Small intestine (tissue), 16 donors: ENCODE results near the gene SERPINB1. TPM values are rescaled to one million over a fixed set of nuclear protein-coding genes. Genes with fewer than 3 reads are reported as not detected.
A peak's percentile ranks its signal among the peaks of the same experiment; 100 is the strongest.

ENCODE experiments used
- DNase-seq, 2 donors: peaks; one replicate each; pipeline versions ENCODE4 v3.0.0 to v3.0.0-alpha.2; 2013
- FAIRE-seq: peaks from 2 replicates; lab custom pipeline; 2012; peaks lifted over from hg19 to GRCh38; lab: Jason Lieb, UNC
- H3K27ac ChIP-seq, 3 donors: one replicate each; pipeline ENCODE4 v1.5.1; 2013; ENCODE audit warnings: low read length in 2 of 3, mild to moderate bottlenecking in 2 of 3, control low read depth in 1 of 3, inconsistent platforms in 1 of 3, low read depth in 1 of 3, moderate library complexity in 1 of 3
- H3K27me3 ChIP-seq, 3 donors: one replicate each; pipeline ENCODE4 v1.6.1; 2013; ENCODE audit warnings: low read length in 3 of 3, inconsistent platforms in 1 of 3; ENCODE audit not compliant: control insufficient read depth in 3 of 3, insufficient read depth in 3 of 3
- H3K36me3 ChIP-seq, 3 donors: one replicate each; pipeline ENCODE4 v1.6.1; 2013; ENCODE audit warnings: low read length in 3 of 3, inconsistent platforms in 1 of 3, low read depth in 1 of 3, mild to moderate bottlenecking in 1 of 3, moderate library complexity in 1 of 3; ENCODE audit not compliant: control insufficient read depth in 3 of 3, insufficient read depth in 2 of 3
- H3K4me1 ChIP-seq, 3 donors: one replicate each; pipeline ENCODE4 v1.6.1; 2013; ENCODE audit warnings: low read length in 2 of 3, inconsistent platforms in 1 of 3, low read depth in 1 of 3, mild to moderate bottlenecking in 1 of 3, moderate library complexity in 1 of 3; ENCODE audit not compliant: control insufficient read depth in 3 of 3, insufficient read depth in 2 of 3
- H3K4me3 ChIP-seq, 3 donors: one replicate each; pipeline ENCODE4 v1.5.1; 2013; ENCODE audit warnings: low read length in 3 of 3, control low read depth in 1 of 3, inconsistent platforms in 1 of 3, low read depth in 1 of 3, mild to moderate bottlenecking in 1 of 3, moderate library complexity in 1 of 3
- H3K9me3 ChIP-seq, 2 donors: one replicate each; pipeline ENCODE4 v1.6.1; 2013; ENCODE audit warnings: low read depth in 1 of 2, low read length in 1 of 2; ENCODE audit not compliant: control insufficient read depth in 2 of 2, insufficient read depth in 1 of 2
- WGBS, 3 donors: extraction: QIAGEN DNeasy Blood & Tissue Kit; methylation state at CpG; one replicate each; pipeline ENCODE4 v1.1.7; 2013; 5-methylcytosine and 5-hydroxymethylcytosine counted together
- long read RNA-seq, 10 donors: transcript quantifications; one replicate each; lab custom pipeline, GENCODE V29; 2026
- polyA plus RNA-seq, 4 donors: library from polyadenylated mRNA; stranded (reverse) in 3 of 4; unstranded in 1 of 4; fragments of 200-250 nt in 3 of 4; fragments of 120-200 nt in 1 of 4; gene quantifications; one replicate each; pipeline versions ENCODE4 v1.2.1 to v1.2.3, GENCODE V29; 2013
- donor health status: healthy with polysubstance abuse.
- donor health status: control.
- donor health status: control.
- donor health status: Bipolar disorder and iron deficiency.
- donor health status: healthy.

The SERPINB1 gene
- polyA plus RNA-seq: 100 to 1,000 TPM; 116 to 226 (median 161) TPM
- long read RNA-seq, donor 1, transcript SERPINB1-201 (7 exons, 2,619 nt): major isoform, 64 of 135 reads
- long read RNA-seq, donor 1, partial matches to known transcripts: 71 of 135 reads
- long read RNA-seq, donor 1, other reads (novel, unspliced or antisense): 0 of 135 reads
- long read RNA-seq, donor 2, transcript SERPINB1-201 (7 exons, 2,619 nt): major isoform, 24 of 24 reads
- long read RNA-seq, donor 2, partial matches to known transcripts: 0 of 24 reads
- long read RNA-seq, donor 2, other reads (novel, unspliced or antisense): 0 of 24 reads
- long read RNA-seq, donor 3, transcript SERPINB1-201 (7 exons, 2,619 nt): major isoform, 12 of 34 reads
- long read RNA-seq, donor 3, partial matches to known transcripts: 22 of 34 reads
- long read RNA-seq, donor 3, other reads (novel, unspliced or antisense): 0 of 34 reads
- long read RNA-seq, donor 4, partial matches to known transcripts: 0 of 1 reads
- long read RNA-seq, donor 4, other reads (novel, unspliced or antisense): 0 of 1 reads
- long read RNA-seq, donor 5, partial matches to known transcripts: 0 of 3 reads
- long read RNA-seq, donor 5, other reads (novel, unspliced or antisense): 0 of 3 reads
- long read RNA-seq, donor 6, transcript SERPINB1-201 (7 exons, 2,619 nt): major isoform, 41 of 52 reads
- long read RNA-seq, donor 6, partial matches to known transcripts: 11 of 52 reads
- long read RNA-seq, donor 6, other reads (novel, unspliced or antisense): 0 of 52 reads
- long read RNA-seq, donor 7, transcript SERPINB1-201 (7 exons, 2,619 nt): major isoform, 9 of 9 reads
- long read RNA-seq, donor 7, partial matches to known transcripts: 0 of 9 reads
- long read RNA-seq, donor 7, other reads (novel, unspliced or antisense): 0 of 9 reads
- long read RNA-seq, donor 8: 0 reads
- long read RNA-seq, donor 9, transcript SERPINB1-201 (7 exons, 2,619 nt): major isoform, 7 of 7 reads
- long read RNA-seq, donor 9, partial matches to known transcripts: 0 of 7 reads
- long read RNA-seq, donor 9, other reads (novel, unspliced or antisense): 0 of 7 reads
- long read RNA-seq, donor 10, transcript SERPINB1-201 (7 exons, 2,619 nt): major isoform, 29 of 42 reads
- long read RNA-seq, donor 10, partial matches to known transcripts: 13 of 42 reads
- long read RNA-seq, donor 10, other reads (novel, unspliced or antisense): 0 of 42 reads

DNA sequence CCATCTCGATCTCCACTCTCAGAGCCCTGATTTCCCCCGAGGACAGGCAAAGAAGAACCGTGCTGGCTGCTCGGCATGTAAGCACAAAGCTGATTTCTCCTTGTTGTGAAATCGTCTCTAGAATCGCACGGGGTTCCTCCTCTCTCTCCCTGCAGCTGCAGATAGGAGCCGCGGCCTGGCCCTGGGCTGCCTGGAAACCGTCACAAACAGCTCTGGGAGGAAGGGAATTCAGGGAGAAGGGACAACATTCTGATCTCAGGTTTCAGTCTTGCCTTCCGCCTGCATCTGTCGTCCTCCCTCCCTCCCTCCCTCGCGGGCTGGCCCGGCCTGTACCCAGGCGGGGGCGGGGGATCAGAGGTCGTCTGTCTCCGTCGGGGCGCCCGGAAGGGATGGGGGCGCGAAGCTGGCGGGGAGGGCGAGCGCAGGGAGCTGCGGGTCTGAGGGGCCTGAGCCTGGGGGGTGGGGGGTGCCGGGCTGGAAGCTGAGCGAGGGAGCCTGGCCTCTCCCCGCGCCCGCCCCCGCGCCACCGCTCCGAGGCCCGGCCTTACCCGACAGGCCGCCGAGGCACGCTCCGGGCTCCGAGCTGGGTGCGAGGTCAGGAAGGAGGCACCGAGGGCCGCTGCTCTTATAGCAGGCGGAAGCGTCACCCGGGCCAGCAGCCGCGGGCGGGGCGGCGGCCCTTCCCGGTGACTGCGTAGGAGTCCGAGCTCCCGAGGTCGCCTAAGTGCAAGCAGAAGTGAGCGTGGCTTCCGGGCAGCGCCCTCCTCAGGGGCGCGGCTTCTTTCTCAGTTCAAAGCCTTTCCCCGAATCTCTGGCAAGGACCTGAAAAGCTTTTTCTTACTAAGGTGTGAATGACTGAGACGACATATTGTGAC is at the start of gene SERPINB1:
SERPINB1 (minus strand) TSS at position 600 of the 875 bp plus-strand sequence. CDS start 1,277 bp downstream, outside the sequence.
- FAIRE-seq (no peak), DNase-seq (peak; percentile 96 to 97)
- H3K27ac ChIP-seq: peak within 1 kb of the TSS; percentile 86 to 98 (median 97)
- peak within 1 kb of the TSS; percentile 62 to 78 (median 63) for H3K4me3 ChIP-seq
- no peaks in the 10 kb centered on the region for H3K27me3 ChIP-seq
- H3K36me3 ChIP-seq: peaks cover 0 to 15% (median 6%) of the 10 kb centered on the region in 3 donors
- 0 to 1% (median 1%) methylated on average over 37 to 67 of the region's 67 CpGs for WGBS, 3 donors
- no peaks in the 10 kb centered on the region for H3K9me3 ChIP-seq
- H3K4me1 ChIP-seq: peaks cover 0 to 41% (median 7%) of the 10 kb centered on the region in 3 donors

DNA sequence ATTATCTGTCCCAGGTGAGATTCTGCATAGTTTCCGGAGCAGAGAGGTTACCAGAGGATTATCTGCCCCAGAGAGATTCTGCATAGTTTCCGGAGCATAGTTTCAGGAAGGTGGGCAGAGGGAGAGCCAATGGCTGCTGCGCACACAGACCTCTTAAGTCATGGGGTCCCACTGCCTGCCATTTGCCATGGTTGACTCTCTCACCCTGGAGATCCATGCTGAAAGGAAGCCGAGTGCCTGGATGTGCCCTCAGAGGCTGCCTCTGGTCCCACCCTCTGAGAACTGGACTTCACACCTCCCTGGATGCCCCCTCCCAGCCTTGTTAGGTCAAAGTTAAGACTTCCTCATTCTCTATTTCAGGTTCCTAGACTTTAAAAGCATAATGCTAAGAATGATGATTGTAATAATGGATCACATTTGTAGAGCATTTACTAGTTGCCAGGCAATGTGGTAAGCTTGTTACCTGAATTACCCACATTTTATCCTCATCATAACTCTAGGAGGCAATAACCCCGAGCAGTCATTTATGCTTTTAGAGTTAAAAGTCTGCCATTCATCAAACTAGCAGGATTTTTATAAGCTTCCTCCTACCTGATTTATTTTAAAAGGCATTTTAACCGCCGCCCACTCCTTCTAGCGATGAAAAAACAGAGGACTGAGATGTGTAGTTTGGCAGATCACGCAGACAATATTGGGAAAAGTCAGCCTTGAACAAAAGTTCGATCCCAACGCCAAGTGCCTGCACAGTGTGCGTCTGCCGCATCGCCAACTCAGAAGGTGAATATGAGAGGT is 49.5 kb upstream of the SERPINB1 start:
- H3K4me3 ChIP-seq: no peak overlapping the region
- FAIRE-seq (no peak), DNase-seq (peak in 1 of 2 donors; percentile 21)
- H3K36me3 ChIP-seq: peaks cover 0 to 25% (median 2%) of the 10 kb centered on the region in 3 donors
- H3K9me3 ChIP-seq: no peaks in the 10 kb centered on the region
- H3K27me3 ChIP-seq: no peaks in the 10 kb centered on the region
- H3K4me1 ChIP-seq: no peaks in the 10 kb centered on the region
- WGBS, 3 donors: 85 to 89% (median 88%) methylated on average over 14 of the region's 14 CpGs
- peak overlapping the region in 1 of 3 donors; percentile 42 for H3K27ac ChIP-seq

DNA sequence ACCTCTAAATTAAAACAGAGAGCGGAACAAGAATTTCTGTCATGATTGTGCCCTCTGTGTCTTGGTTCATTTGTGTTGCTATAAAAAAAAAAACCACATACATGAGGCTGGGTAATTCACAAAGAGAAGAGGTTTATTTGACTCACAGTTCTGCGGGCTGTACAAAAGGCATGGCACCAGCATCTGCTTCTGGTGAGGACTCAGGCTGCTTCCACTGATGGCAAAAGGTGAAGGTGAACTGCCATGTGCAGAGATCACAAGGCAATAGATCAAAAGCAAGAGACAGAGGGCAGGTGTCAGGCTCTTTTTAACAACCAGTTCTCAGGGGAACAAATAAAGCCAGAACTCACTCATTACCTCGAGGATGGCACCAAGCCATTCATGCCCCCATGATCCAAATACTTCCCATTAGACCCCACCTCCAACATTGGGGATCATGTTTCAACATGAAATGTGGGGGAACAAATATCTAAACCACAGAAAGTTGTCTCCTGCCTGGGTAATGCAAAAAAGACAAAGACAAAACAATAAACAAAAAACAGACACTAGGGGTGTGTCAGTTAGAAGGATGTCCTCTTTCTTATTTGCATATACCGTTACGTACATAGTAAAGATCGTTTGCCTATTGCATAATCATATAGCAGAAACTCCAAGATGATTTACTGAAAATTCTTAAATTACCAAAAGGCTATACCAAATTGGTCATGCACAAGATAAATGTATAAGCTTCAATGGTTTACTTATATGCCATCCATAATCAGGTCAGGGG is 44.5 kb upstream of the SERPINB1 start:
- DNase-seq (no peak), FAIRE-seq (no peak)
- no peak overlapping the region for H3K4me3 ChIP-seq
- 41 to 65% (median 53%) methylated on average over 6 of the region's 6 CpGs for WGBS, 3 donors
- no peaks in the 10 kb centered on the region for H3K9me3 ChIP-seq
- peaks cover 0 to 9% (median 0%) of the 10 kb centered on the region in 3 donors for H3K36me3 ChIP-seq
- no peak overlapping the region for H3K27ac ChIP-seq
- H3K27me3 ChIP-seq: no peaks in the 10 kb centered on the region
- H3K4me1 ChIP-seq: no peaks in the 10 kb centered on the region

DNA sequence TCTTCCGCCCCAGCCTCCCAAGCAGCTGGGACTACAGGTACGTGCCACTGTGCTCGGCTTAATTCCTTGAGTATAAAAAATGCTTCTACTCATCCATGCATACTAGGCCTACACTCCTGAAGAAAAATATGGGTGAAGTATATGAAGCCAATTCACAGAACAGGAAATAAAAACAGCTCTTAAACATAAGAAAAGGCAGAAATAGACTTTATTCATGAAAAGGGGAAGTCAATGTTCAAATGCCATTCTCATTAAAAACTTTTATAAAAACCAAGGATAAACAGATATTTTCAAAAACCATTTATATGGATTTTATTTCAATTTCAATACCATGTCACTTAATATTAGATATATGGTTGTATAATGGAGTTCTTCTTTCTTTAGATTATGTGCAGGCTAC is 43.1 kb upstream of the SERPINB1 start:
- H3K4me3 ChIP-seq: no peak overlapping the region
- H3K36me3 ChIP-seq: peaks cover 0 to 2% (median 0%) of the 10 kb centered on the region in 3 donors
- no peaks in the 10 kb centered on the region for H3K9me3 ChIP-seq
- WGBS, 3 donors: 90 to 97% (median 92%) methylated on average over 3 of the region's 3 CpGs
- FAIRE-seq (no peak), DNase-seq (no peak)
- H3K27me3 ChIP-seq: no peaks in the 10 kb centered on the region
- H3K27ac ChIP-seq: no peak overlapping the region
- H3K4me1 ChIP-seq: no peaks in the 10 kb centered on the region

DNA sequence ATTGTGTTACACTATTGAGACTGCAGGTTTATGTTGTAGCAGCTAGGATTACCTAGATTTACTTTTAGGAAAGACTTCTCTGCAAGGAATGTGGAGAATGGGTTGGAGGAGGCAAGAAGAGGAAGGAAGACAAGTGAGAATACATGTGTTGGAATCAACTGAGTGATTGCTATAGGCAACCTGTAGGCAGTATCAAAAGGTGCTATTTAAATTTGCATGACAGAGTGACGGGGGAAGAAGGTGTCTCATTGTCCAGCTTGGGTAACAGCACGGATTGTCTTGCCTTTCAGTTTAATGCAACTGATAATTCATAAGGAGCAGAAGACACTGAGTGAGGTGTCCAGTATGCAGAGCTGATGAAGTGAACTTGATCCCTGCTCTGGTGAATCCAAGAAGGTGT is 42.0 kb upstream of the SERPINB1 start:
- H3K4me1 ChIP-seq: no peaks in the 10 kb centered on the region
- no peaks in the 10 kb centered on the region for H3K27me3 ChIP-seq
- no peak for FAIRE-seq
- H3K27ac ChIP-seq: no peak overlapping the region
- H3K9me3 ChIP-seq: no peaks in the 10 kb centered on the region
- H3K36me3 ChIP-seq: no peaks in the 10 kb centered on the region
- H3K4me3 ChIP-seq: no peak overlapping the region
- 87 to 97% (median 96%) methylated on average over 2 of the region's 2 CpGs for WGBS, 3 donors
- no peak for DNase-seq

DNA sequence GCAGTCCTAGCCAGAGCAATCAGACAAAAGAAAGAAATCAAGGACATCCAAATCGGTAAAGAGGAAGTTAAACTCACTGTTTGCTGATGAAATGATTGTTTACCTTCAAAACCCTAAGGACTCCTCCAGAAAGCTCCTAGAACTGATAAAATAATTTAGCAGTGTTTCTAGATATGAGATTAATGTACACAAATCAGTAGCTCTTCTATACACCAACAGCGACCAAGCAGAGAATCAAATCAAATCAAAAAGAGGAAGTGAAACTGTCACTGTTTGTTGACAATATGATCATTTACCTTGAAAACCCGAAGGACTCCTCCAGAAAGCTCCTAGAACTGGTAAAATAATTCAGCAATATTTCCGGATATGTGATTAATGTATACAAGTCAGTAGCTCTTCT is 39.8 kb upstream of the SERPINB1 start:
- 16 to 37% (median 17%) methylated on average over 4 of the region's 4 CpGs for WGBS, 3 donors
- no peak overlapping the region for H3K27ac ChIP-seq
- FAIRE-seq: no peak
- no peaks in the 10 kb centered on the region for H3K9me3 ChIP-seq
- H3K4me1 ChIP-seq: peaks cover 3 to 14% (median 5%) of the 10 kb centered on the region in 3 donors
- H3K36me3 ChIP-seq: no peaks in the 10 kb centered on the region
- H3K4me3 ChIP-seq: no peak overlapping the region
- no peak for DNase-seq
- no peaks in the 10 kb centered on the region for H3K27me3 ChIP-seq
